ENCODE measurements around the gene TIPRL. TPM values are rescaled to one million over a fixed set of nuclear protein-coding genes. Genes with fewer than 3 reads are reported as not detected.

The TIPRL gene
- total RNA-seq, 1 experiment from 2014 or later, result 53.0 TPM

GRCh38 chr1:168210312-168210711, 31.6 kb downstream of the TIPRL start:
- no peak for DNase-seq (ENCODE audit: low read depth)

- no peak for DNase-seq (ENCODE audit: low read depth)
Measured at GRCh38 chr1:168213349-168213748, 34.6 kb downstream of the TIPRL start.

- DNase-seq (ENCODE audit: low read depth), result no peak
Measured at GRCh38 chr1:168216171-168216570, 37.4 kb downstream of the TIPRL start.

- no peak for DNase-seq (ENCODE audit: low read depth)
Measured at GRCh38 chr1:168217664-168218063, 38.9 kb downstream of the TIPRL start.

- no peak for DNase-seq (ENCODE audit: low read depth)
Measured at GRCh38 chr1:168218658-168219057, 39.9 kb downstream of the TIPRL start.

- DNase-seq (ENCODE audit: low read depth), result no peak
Measured at GRCh38 chr1:168220470-168220871, 41.7 kb downstream of the TIPRL start.

GRCh38 chr1:168221275-168221674, 42.5 kb downstream of the TIPRL start:
- DNase-seq (ENCODE audit: low read depth), result no peak

- DNase-seq (ENCODE audit: low read depth), result no peak
Measured at GRCh38 chr1:168223261-168223660, 44.5 kb downstream of the TIPRL start.

GRCh38 chr1:168223681-168224540, 45.1 kb downstream of the TIPRL start:
- no peak for DNase-seq (ENCODE audit: low read depth)

- no peak for DNase-seq (ENCODE audit: low read depth)
Measured at GRCh38 chr1:168224991-168225390, 46.2 kb downstream of the TIPRL start.

GRCh38 chr1:168225476-168226190, 46.9 kb downstream of the TIPRL start, which contains the start of gene SFT2D2:
TSS of gene SFT2D2 (plus strand) at chr1:168226004. CDS start at chr1:168226080, 76 bp downstream.
- DNase-seq (ENCODE audit: low read depth), result peak; percentile 80

GRCh38 chr1:168227620-168228019, 48.9 kb downstream of the TIPRL start:
- DNase-seq (ENCODE audit: low read depth), result no peak

- no peak for DNase-seq (ENCODE audit: low read depth)
Measured at GRCh38 chr1:168229893-168230292, 51.1 kb downstream of the TIPRL start.

GRCh38 chr1:168230709-168231108, 51.9 kb downstream of the TIPRL start:
- DNase-seq (ENCODE audit: low read depth), result no peak

- peak; percentile 60 for DNase-seq (ENCODE audit: low read depth)
Measured at GRCh38 chr1:168234846-168235547, 56.2 kb downstream of the TIPRL start.

- no peak for DNase-seq (ENCODE audit: low read depth)
Measured at GRCh38 chr1:168235548-168235885, 56.8 kb downstream of the TIPRL start.

- DNase-seq (ENCODE audit: low read depth), result no peak
Measured at GRCh38 chr1:168235937-168236336, 57.2 kb downstream of the TIPRL start.

GRCh38 chr1:168236836-168237611, 58.3 kb downstream of the TIPRL start:
- DNase-seq (ENCODE audit: low read depth), result no peak

GRCh38 chr1:168243198-168243597, 64.4 kb downstream of the TIPRL start:
- DNase-seq (ENCODE audit: low read depth), result no peak

- no peak for DNase-seq (ENCODE audit: low read depth)
Measured at GRCh38 chr1:168243636-168244212, 65.0 kb downstream of the TIPRL start.

GRCh38 chr1:168245042-168245441, 66.3 kb downstream of the TIPRL start:
- no peak for DNase-seq (ENCODE audit: low read depth)
